ENCODE data around the gene CLEC16A. TPM values are rescaled to one million over a fixed set of nuclear protein-coding genes. Genes with fewer than 3 reads are reported as not detected.

The CLEC16A gene
- total RNA-seq, 2 experiments from 2014 or later = 36.5 to 55.9 TPM

GRCh38 chr16:11181899-11182279 lies 237.5 kb downstream of the CLEC16A start:
- H3K36me3 Mint-ChIP-seq = peaks cover 8% of the 10 kb centered on the region
- H3K4me3 Mint-ChIP-seq = no peak overlapping the region
- CTCF ChIA-PET = interaction anchor here (1.5 to 1.9 kb wide), 2 partner anchors 21 to 36 kb away, joined by 4 read pairs; no protein-coding TSS in a partner anchor
- no peaks in the 10 kb centered on the region for H3K27me3 Mint-ChIP-seq
- DNase-seq (no peak), ATAC-seq (peak; percentile 46)
- peaks cover 62% of the 10 kb centered on the region for H3K4me1 Mint-ChIP-seq
- H3K9me3 Mint-ChIP-seq (ENCODE audit: low read depth) = no peaks in the 10 kb centered on the region
- peak overlapping the region; percentile 68 for H3K27ac Mint-ChIP-seq

- Mint-ChIP-seq H3K4me3 (no peak overlapping the region), H3K27me3 (no peaks in the 10 kb centered on the region), H3K9me3 (ENCODE audit: low read depth) (no peaks in the 10 kb centered on the region), H3K27ac (no peak overlapping the region), H3K36me3 (peaks cover 8% of the 10 kb centered on the region), H3K4me1 (peaks cover 59% of the 10 kb centered on the region)
- ATAC-seq (no peak), DNase-seq (no peak)
- CTCF ChIA-PET = interaction anchor here (1.5 to 1.9 kb wide), 2 partner anchors 21 to 36 kb away, joined by 4 read pairs; no protein-coding TSS in a partner anchor
These were observed 238.0 kb downstream of the CLEC16A start for GRCh38 chr16:11182411-11182810.

- CTCF ChIA-PET = interaction anchor here (0.7 to 1.9 kb wide), 3 partner anchors 12 to 35 kb away, joined by 3 to 4 read pairs (median 4); no protein-coding TSS in a partner anchor
- Mint-ChIP-seq H3K4me3 (no peak overlapping the region), H3K4me1 (peaks cover 52% of the 10 kb centered on the region), H3K36me3 (peaks cover 8% of the 10 kb centered on the region), H3K27ac (no peak overlapping the region), H3K9me3 (ENCODE audit: low read depth) (no peaks in the 10 kb centered on the region), H3K27me3 (no peaks in the 10 kb centered on the region)
- ATAC-seq (no peak), DNase-seq (no peak)
These were observed 238.9 kb downstream of the CLEC16A start for GRCh38 chr16:11183035-11183812.

- peaks cover 8% of the 10 kb centered on the region for H3K36me3 Mint-ChIP-seq
- CTCF ChIA-PET = interaction anchor here (0.7 to 1.9 kb wide), 2 partner anchors 34 to 116 kb away, joined by 3 to 4 read pairs; no protein-coding TSS in a partner anchor
- H3K27me3 Mint-ChIP-seq = no peaks in the 10 kb centered on the region
- H3K4me3 Mint-ChIP-seq = no peak overlapping the region
- DNase-seq (no peak), ATAC-seq (no peak)
- peaks cover 48% of the 10 kb centered on the region for H3K4me1 Mint-ChIP-seq
- no peaks in the 10 kb centered on the region for H3K9me3 Mint-ChIP-seq (ENCODE audit: low read depth)
- H3K27ac Mint-ChIP-seq = no peak overlapping the region
These were observed 239.6 kb downstream of the CLEC16A start for GRCh38 chr16:11183951-11184350.

GRCh38 chr16:11187522-11188023 lies 243.2 kb downstream of the CLEC16A start:
- no peaks in the 10 kb centered on the region for H3K36me3 Mint-ChIP-seq
- H3K4me1 Mint-ChIP-seq = peaks cover 36% of the 10 kb centered on the region

GRCh38 chr16:11188801-11189740 lies 244.7 kb downstream of the CLEC16A start:
- no peaks in the 10 kb centered on the region for H3K36me3 Mint-ChIP-seq
- H3K4me3 Mint-ChIP-seq = no peak overlapping the region
- no peak overlapping the region for H3K27ac Mint-ChIP-seq
- H3K9me3 Mint-ChIP-seq (ENCODE audit: low read depth) = no peaks in the 10 kb centered on the region
- CTCF ChIA-PET = interaction anchor here (0.8 kb wide), 1 partner anchor 12 kb away, joined by 3 read pairs; no protein-coding TSS in a partner anchor
- H3K27me3 Mint-ChIP-seq = no peaks in the 10 kb centered on the region
- no peak for ATAC-seq
- DNase-seq = no peak
- peaks cover 28% of the 10 kb centered on the region for H3K4me1 Mint-ChIP-seq

More at GRCh38 chr16:11187522-11188023, 243.2 kb downstream of the CLEC16A start:
- Mint-ChIP-seq H3K27me3 (no peaks in the 10 kb centered on the region), H3K9me3 (ENCODE audit: low read depth) (no peaks in the 10 kb centered on the region), H3K4me3 (no peak overlapping the region), H3K27ac (no peak overlapping the region)
- CTCF ChIA-PET = interaction anchor here (1.2 kb wide), 1 partner anchor 31 kb away, joined by 3 read pairs; no protein-coding TSS in a partner anchor
- no peak for DNase-seq
- ATAC-seq = no peak

GRCh38 chr16:11190588-11191560 lies 246.5 kb downstream of the CLEC16A start:
- H3K27me3 Mint-ChIP-seq = no peaks in the 10 kb centered on the region
- DNase-seq (no peak), ATAC-seq (no peak)
- no peaks in the 10 kb centered on the region for H3K9me3 Mint-ChIP-seq (ENCODE audit: low read depth)
- CTCF ChIA-PET = interaction anchor here (0.9 to 1.2 kb wide), 3 partner anchors 10 to 34 kb away, joined by 3 to 4 read pairs (median 4); no protein-coding TSS in a partner anchor
- H3K36me3 Mint-ChIP-seq = peaks cover 3% of the 10 kb centered on the region
- H3K4me3 Mint-ChIP-seq = no peak overlapping the region
- H3K27ac Mint-ChIP-seq = no peak overlapping the region
- peaks cover 38% of the 10 kb centered on the region for H3K4me1 Mint-ChIP-seq

- no peak for DNase-seq
- peaks cover 39% of the 10 kb centered on the region for H3K4me1 Mint-ChIP-seq
- no peaks in the 10 kb centered on the region for H3K27me3 Mint-ChIP-seq
- CTCF ChIA-PET = interaction anchor here (0.9 to 1.2 kb wide), 3 partner anchors 10 to 34 kb away, joined by 3 to 4 read pairs (median 4); no protein-coding TSS in a partner anchor
- ATAC-seq = no peak
- H3K27ac Mint-ChIP-seq = no peak overlapping the region
- peaks cover 5% of the 10 kb centered on the region for H3K36me3 Mint-ChIP-seq
- no peaks in the 10 kb centered on the region for H3K9me3 Mint-ChIP-seq (ENCODE audit: low read depth)
- no peak overlapping the region for H3K4me3 Mint-ChIP-seq
These were observed 247.3 kb downstream of the CLEC16A start for GRCh38 chr16:11191665-11192064.

GRCh38 chr16:11193494-11193893 lies 249.1 kb downstream of the CLEC16A start:
- CTCF ChIA-PET = interaction anchor here (0.8 to 1.6 kb wide), 3 partner anchors 9 to 33 kb away, joined by 3 read pairs; no protein-coding TSS in a partner anchor
- Mint-ChIP-seq H3K27ac (no peak overlapping the region), H3K36me3 (peaks cover 5% of the 10 kb centered on the region), H3K4me3 (no peak overlapping the region), H3K9me3 (ENCODE audit: low read depth) (no peaks in the 10 kb centered on the region), H3K27me3 (no peaks in the 10 kb centered on the region), H3K4me1 (peaks cover 44% of the 10 kb centered on the region)
- no peak for ATAC-seq
- DNase-seq = no peak

- Mint-ChIP-seq H3K27ac (peak overlapping the region; percentile 33), H3K27me3 (no peaks in the 10 kb centered on the region), H3K36me3 (peaks cover 5% of the 10 kb centered on the region), H3K4me3 (no peak overlapping the region), H3K4me1 (peaks cover 50% of the 10 kb centered on the region), H3K9me3 (ENCODE audit: low read depth) (no peaks in the 10 kb centered on the region)
- DNase-seq (no peak), ATAC-seq (no peak)
- CTCF ChIA-PET = interaction anchor here (1.4 to 1.5 kb wide), 2 partner anchors 23 to 61 kb away, joined by 3 to 4 read pairs; no protein-coding TSS in a partner anchor
These were observed 250.5 kb downstream of the CLEC16A start for GRCh38 chr16:11194913-11195312.

GRCh38 chr16:11196286-11196828 lies 252.0 kb downstream of the CLEC16A start:
- Mint-ChIP-seq H3K36me3 (peaks cover 5% of the 10 kb centered on the region), H3K4me3 (no peak overlapping the region), H3K4me1 (peaks cover 40% of the 10 kb centered on the region), H3K27ac (no peak overlapping the region), H3K9me3 (ENCODE audit: low read depth) (no peaks in the 10 kb centered on the region), H3K27me3 (no peaks in the 10 kb centered on the region)
- DNase-seq (no peak), ATAC-seq (no peak)
- CTCF ChIA-PET = interaction anchor here (1.2 to 1.4 kb wide), 3 partner anchors 10 to 233 kb away, joined by 3 to 5 read pairs (median 4); no protein-coding TSS in a partner anchor

Data from activated CD8-positive, alpha-beta memory T cell treated with anti-CD3 and anti-CD28 coated beads, Interleukin-2, amount 10 ng/mL, durations not matched to agents 7 days and 5 days (primary cell).